HCT116 (cell line): ENCODE data around the gene KRT81. TPM values are rescaled to one million over a fixed set of nuclear protein-coding genes. Genes with fewer than 3 reads are reported as not detected.

Experiments used
- ATAC-seq: fragments of 200-7000 bp; cut with Tn5 transposase; 2 replicates; pipeline ENCODE4 v1.9.1; 2020; ENCODE audit warnings: mild to moderate bottlenecking, moderate library complexity
- BruUV-seq: library from RNA; stranded (reverse); fragments of 400-500 nt; replicated peaks from 2 replicates; lab custom pipeline; 2021; lab: Mats Ljungman, UMichigan
- CTCF ChIA-PET: fragments of 300-600 bp; sonication (Branson Sonifier 250); formaldehyde crosslinking; loops from one replicate; lab custom pipeline; 2021; ENCODE audit warnings: antibody characterized with exemption; lab: Charles Lee
- POLR2A ChIA-PET: fragments of 300-600, 350-600 bp; sonication (Branson Sonifier 250); formaldehyde crosslinking; loops from one replicate; lab custom pipeline; 2021; ENCODE audit warnings: antibody characterized with exemption; lab: Charles Lee
- RAD21 ChIA-PET, 2 experiments: fragments of 300-600 bp; sonication (Branson Sonifier 250); formaldehyde crosslinking; loops; one replicate each; lab custom pipeline; 2023; ENCODE audit warnings: low total read pairs in 2 of 2; ENCODE audit not compliant: uncharacterized antibody in 2 of 2, unreplicated experiment in 2 of 2, low non-redundant PET in 1 of 2; lab: Charles Lee
- DNase-seq: peaks from one replicate; pipeline ENCODE4 v3.0.0-alpha.2; 2010; ENCODE audit warnings: low read depth, low spot score
- H2AFZ ChIP-seq: fragments of 200-600 bp; shearing (Covaris generic), sonication (generic); 2 replicates; pipeline ENCODE4 v1.6.1; 2017; ENCODE audit warnings: low read depth, mixed run types, mixed read lengths, antibody characterized with exemption, low read length; ENCODE audit not compliant: poor library complexity, severe bottlenecking
- H3K27ac ChIP-seq: 2 replicates; pipeline ENCODE4 v1.5.1; 2012; ENCODE audit warnings: low read depth, low read length
- H3K27me3 ChIP-seq: fragments of 200-600 bp; sonication (generic); 2 replicates; pipeline ENCODE4 v1.6.1; 2016; ENCODE audit warnings: mixed run types, low read length, mixed read lengths; ENCODE audit not compliant: insufficient read depth
- H3K36me3 ChIP-seq, 2 experiments: fragments of 200-500 bp in 1 of 2; fragments of 200-600 bp in 1 of 2; sonication (Bioruptor generic) in 1 of 2; sonication (generic) in 1 of 2; 2 replicates each; pipeline versions ENCODE4 v1.5.1 to v1.6.1; 2014 to 2016; ENCODE audit warnings: low read length in 2 of 2, inconsistent platforms in 1 of 2, mixed read lengths in 1 of 2, mixed run types in 1 of 2; ENCODE audit not compliant: insufficient read depth in 2 of 2, control insufficient read depth in 1 of 2
- H3K4me1 ChIP-seq, 2 experiments: fragments of 200-600 bp in 1 of 2; sonication (generic) in 1 of 2; 2 replicates each; pipeline versions ENCODE4 v1.5.1 to v1.6.1; 2012 to 2017; ENCODE audit warnings: low read length in 2 of 2, inconsistent platforms in 1 of 2, mild to moderate bottlenecking in 1 of 2, mixed read lengths in 1 of 2, mixed run types in 1 of 2, moderate library complexity in 1 of 2; ENCODE audit not compliant: insufficient read depth in 2 of 2, control insufficient read depth in 1 of 2
- H3K4me2 ChIP-seq: fragments of 200-600 bp; sonication (generic); 2 replicates; pipeline ENCODE4 v1.6.1; 2017; ENCODE audit warnings: mixed run types, low read length, mixed read lengths
- H3K4me3 ChIP-seq, 2 experiments: fragments of 200-600 bp in 1 of 2; sonication (generic) in 1 of 2; replicated peaks in 1 of 2; 2 replicates each; pipeline ENCODE4 v1.5.1; 2011 to 2016; ENCODE audit warnings: low read length in 2 of 2, control low read depth in 1 of 2, low read depth in 1 of 2, mild to moderate bottlenecking in 1 of 2, mixed read lengths in 1 of 2, mixed run types in 1 of 2
- H3K79me2 ChIP-seq: fragments of 200-600 bp; sonication (generic); 2 replicates; pipeline ENCODE4 v1.6.1; 2017; ENCODE audit warnings: mild to moderate bottlenecking, mixed run types, low read length, moderate library complexity, mixed read lengths; ENCODE audit not compliant: insufficient read depth
- H3K9ac ChIP-seq: fragments of 200-600 bp; sonication (generic); 2 replicates; pipeline ENCODE4 v1.6.1; 2016; ENCODE audit warnings: low read length, mixed read lengths
- H3K9me2 ChIP-seq: fragments of 200-600 bp; sonication (generic), shearing (Covaris generic); 2 replicates; pipeline ENCODE4 v1.6.1; 2017; ENCODE audit warnings: mixed run types, mild to moderate bottlenecking, moderate library complexity; ENCODE audit not compliant: insufficient read depth
- H3K9me3 ChIP-seq, 2 experiments: fragments of 200-500 bp in 1 of 2; fragments of 200-600 bp in 1 of 2; sonication (Bioruptor generic) in 1 of 2; sonication (generic) in 1 of 2; 2 replicates each; pipeline ENCODE4 v1.6.1; 2014 to 2017; ENCODE audit warnings: low read length in 2 of 2, mixed read lengths in 2 of 2, inconsistent platforms in 1 of 2, low read depth in 1 of 2, mild to moderate bottlenecking in 1 of 2, mixed run types in 1 of 2, moderate library complexity in 1 of 2; ENCODE audit not compliant: control insufficient read depth in 1 of 2, insufficient read depth in 1 of 2
- H4K20me1 ChIP-seq: fragments of 200-600 bp; sonication (generic), shearing (Covaris generic); 2 replicates; pipeline ENCODE4 v1.6.1; 2017; ENCODE audit warnings: mixed run types, mild to moderate bottlenecking, moderate library complexity; ENCODE audit not compliant: insufficient read depth
- EZH2 ChIP-seq: fragments of 200-600 bp; sonication (generic); IDR thresholded peaks from 2 replicates; pipeline ENCODE4 v1.6.1; 2017; ENCODE audit warnings: antibody characterized with exemption, mixed run types
- FOSL1 ChIP-seq: IDR thresholded peaks from 2 replicates; pipeline ENCODE4 v1.6.1; 2012; ENCODE audit warnings: low read depth
- MAX ChIP-seq: IDR thresholded peaks from 2 replicates; pipeline ENCODE4 v1.6.1; 2012
- POLR2A ChIP-seq: IDR thresholded peaks from 2 replicates; pipeline ENCODE4 v1.7.0; 2011; ENCODE audit warnings: borderline replicate concordance; ENCODE audit not compliant: insufficient read depth, insufficient read length; ENCODE audit errors: extremely low read depth
- RAD21 ChIP-seq: IDR thresholded peaks from 2 replicates; pipeline ENCODE4 v1.6.1; 2012; ENCODE audit warnings: low read depth, mild to moderate bottlenecking
- SIN3A ChIP-seq: IDR thresholded peaks from 2 replicates; pipeline ENCODE4 v1.6.1; 2012; ENCODE audit warnings: low read depth
- YY1 ChIP-seq: IDR thresholded peaks from 2 replicates; pipeline ENCODE4 v1.6.1; 2011; ENCODE audit warnings: low read length, low read depth, moderate library complexity, mild to moderate bottlenecking; ENCODE audit not compliant: insufficient replicate concordance; ENCODE audit errors: extremely low read depth
- ZBTB33 ChIP-seq: IDR thresholded peaks from 2 replicates; pipeline ENCODE4 v1.6.1; 2011; ENCODE audit warnings: mild to moderate bottlenecking, low read length, moderate library complexity; ENCODE audit not compliant: insufficient replicate concordance; ENCODE audit errors: extremely low read depth
- intact Hi-C: fragments of 100-400 bp; cut with micrococcal nuclease; formaldehyde crosslinking; loops from 2 replicates; pipeline ENCODE4 v1.10.0; 2022
- total RNA-seq: library from RNA; stranded (reverse); gene quantifications from one replicate; pipeline ENCODE4 v1.2.1, GENCODE V29; 2021; ENCODE audit not compliant: unreplicated experiment

The KRT81 gene
- total RNA-seq, 1 experiment from 2014 or later = 0.84 TPM

GRCh38 chr12:52249511-52250047 is 41.8 kb downstream of the KRT81 start (continued):
- no peak for TF ChIP-seq EZH2
- no peak for TF ChIP-seq RAD21
- no peak for TF ChIP-seq POLR2A
- no peak for TF ChIP-seq SIN3A
- no peak for TF ChIP-seq MAX
- TF ChIP-seq, all 23 proteins: peak for 0

GRCh38 chr12:52248541-52249461 is 42.5 kb downstream of the KRT81 start:
- no peak for TF ChIP-seq EZH2
- TF ChIP-seq FOSL1 = no peak
- no peak for TF ChIP-seq ZBTB33
- no peak for TF ChIP-seq YY1
- ATAC-seq (no peak), DNase-seq (no peak)
- H3K4me3 ChIP-seq = no peak overlapping the region
- H3K79me2 ChIP-seq = no peaks in the 10 kb centered on the region
- no TSS peak for BruUV-seq
- H3K9ac ChIP-seq = no peak overlapping the region
- intact Hi-C loops = no loop called here
- H3K4me1 ChIP-seq = peaks cover 52 to 71% of the 10 kb centered on the region in 2 experiments
- H3K36me3 ChIP-seq = no peaks in the 10 kb centered on the region
- H3K9me2 ChIP-seq = no peaks in the 10 kb centered on the region
- CTCF ChIA-PET = interaction anchor here (1.0 to 2.0 kb wide), 2 partner anchors 29 to 31 kb away, joined by 3 to 6 read pairs; no protein-coding TSS in a partner anchor
- POLR2A ChIA-PET = no interaction called here
- H3K9me3 ChIP-seq = no peaks in the 10 kb centered on the region
- H2AFZ ChIP-seq = no peak overlapping the region
- peak overlapping the region; percentile 21; the same call in 1 of the 2 replicates for H3K4me2 ChIP-seq
- H3K27ac ChIP-seq = no peak overlapping the region; the same call in 1 of the 2 replicates
- no peaks in the 10 kb centered on the region for H4K20me1 ChIP-seq
- H3K27me3 ChIP-seq = no peaks in the 10 kb centered on the region
- RAD21 ChIA-PET = no interaction called here
